ENCODE data around the gene MAT1A.
"Not testable (repeated sequence)": the region's sequence is repeated elsewhere in the genome, so short reads cannot be mapped to it uniquely, and the experiment has no call there.

The MAT1A gene

GRCh38 chr10:80264081-80265056 is 25.1 kb downstream of the MAT1A start:
- DNase-seq (ENCODE audit: low read depth) = no peak

GRCh38 chr10:80261316-80262030 is 28.0 kb downstream of the MAT1A start:
- no peak for DNase-seq (ENCODE audit: low read depth)

GRCh38 chr10:80260295-80261243 is 28.9 kb downstream of the MAT1A start:
- peak; percentile 35 for DNase-seq (ENCODE audit: low read depth)

- DNase-seq (ENCODE audit: low read depth) = peak; percentile 47
Measured at GRCh38 chr10:80259405-80259871, 30.0 kb downstream of the MAT1A start.

- not testable (repeated sequence) for DNase-seq (ENCODE audit: low read depth)
Measured at GRCh38 chr10:80256798-80257197, 32.7 kb downstream of the MAT1A start.

GRCh38 chr10:80254726-80255125 is 34.7 kb downstream of the MAT1A start:
- not testable (repeated sequence) for DNase-seq (ENCODE audit: low read depth)

- DNase-seq (ENCODE audit: low read depth) = not testable (repeated sequence)
Measured at GRCh38 chr10:80253963-80254271, 35.5 kb downstream of the MAT1A start.

GRCh38 chr10:80253266-80253962 is 36.0 kb downstream of the MAT1A start:
- no peak for DNase-seq (ENCODE audit: low read depth)

GRCh38 chr10:80252296-80252887 is 37.1 kb downstream of the MAT1A start:
- DNase-seq (ENCODE audit: low read depth) = no peak

- DNase-seq (ENCODE audit: low read depth) = peak; percentile 17
Measured at GRCh38 chr10:80251703-80252280, 37.7 kb downstream of the MAT1A start.

GRCh38 chr10:80250399-80250798 is 39.1 kb downstream of the MAT1A start:
- not testable (repeated sequence) for DNase-seq (ENCODE audit: low read depth)

- DNase-seq (ENCODE audit: low read depth) = not testable (repeated sequence)
Measured at GRCh38 chr10:80249906-80250305, 39.6 kb downstream of the MAT1A start.

GRCh38 chr10:80247611-80248010 is 41.8 kb downstream of the MAT1A start:
- not testable (repeated sequence) for DNase-seq (ENCODE audit: low read depth)

- not testable (repeated sequence) for DNase-seq (ENCODE audit: low read depth)
Measured at GRCh38 chr10:80244371-80244770, 45.1 kb downstream of the MAT1A start.

GRCh38 chr10:80242341-80242740 is 47.1 kb downstream of the MAT1A start:
- DNase-seq (ENCODE audit: low read depth) = not testable (repeated sequence)

GRCh38 chr10:80236457-80236856 is 53.0 kb downstream of the MAT1A start:
- DNase-seq (ENCODE audit: low read depth) = not testable (repeated sequence)

- DNase-seq (ENCODE audit: low read depth) = not testable (repeated sequence)
Measured at GRCh38 chr10:80234331-80235235, 54.9 kb downstream of the MAT1A start.

- not testable (repeated sequence) for DNase-seq (ENCODE audit: low read depth)
Measured at GRCh38 chr10:80233871-80234270, 55.6 kb downstream of the MAT1A start.

GRCh38 chr10:80226723-80227122 is 62.7 kb downstream of the MAT1A start:
- not testable (repeated sequence) for DNase-seq (ENCODE audit: low read depth)

All from ELR (cell line).